GM12892 (cell line): ENCODE results near the gene FAM111A.

Experiments
- POLR2A ChIP-seq: IDR thresholded peaks from 2 replicates; pipeline ENCODE4 v1.6.1; 2011; ENCODE audit warnings: low read depth, low read length, control low read depth
- POLR2AphosphoS5 ChIP-seq: IDR thresholded peaks from 2 replicates; pipeline ENCODE4 v1.6.1; 2011; ENCODE audit warnings: low read depth, low read length, control low read depth

GRCh38 chr11:59144579-59145345, 2.1 kb downstream of the FAM111A start:
- TF ChIP-seq POLR2A, result peak; percentile 60; the same call in 1 of the 2 replicates
- no peak; the same call in 1 of the 2 replicates for TF ChIP-seq POLR2AphosphoS5
